GM19238 (cell line): ENCODE data around the gene CGNL1.

Experiments
- DNase-seq: peaks from one replicate; pipeline ENCODE4 v3.0.0; 2011; ENCODE audit warnings: low spot score; ENCODE audit not compliant: insufficient read length

CGNL1 gene

GRCh38 chr15:57545995-57546394 is 169.7 kb downstream of the CGNL1 start:
- no peak for DNase-seq

GRCh38 chr15:57547243-57547755 is 171.0 kb downstream of the CGNL1 start:
- DNase-seq = no peak

- DNase-seq = no peak
These were observed 172.0 kb downstream of the CGNL1 start for GRCh38 chr15:57548351-57548750.

GRCh38 chr15:57548835-57549234 is 172.5 kb downstream of the CGNL1 start:
- no peak for DNase-seq

GRCh38 chr15:57549935-57550334 is 173.6 kb downstream of the CGNL1 start:
- DNase-seq = no peak

GRCh38 chr15:57550640-57551039 is 174.3 kb downstream of the CGNL1 start:
- DNase-seq = no peak

- no peak for DNase-seq
These were observed 175.7 kb downstream of the CGNL1 start for GRCh38 chr15:57551715-57552677.

- no peak for DNase-seq
These were observed 176.5 kb downstream of the CGNL1 start for GRCh38 chr15:57552678-57553334.

- no peak for DNase-seq
These were observed 177.2 kb downstream of the CGNL1 start for GRCh38 chr15:57553526-57553925.

- DNase-seq = no peak
These were observed 177.9 kb downstream of the CGNL1 start for GRCh38 chr15:57554063-57554811.

- DNase-seq = no peak
These were observed 178.5 kb downstream of the CGNL1 start for GRCh38 chr15:57554812-57555179.

GRCh38 chr15:57555270-57555669 is 179.0 kb downstream of the CGNL1 start:
- no peak for DNase-seq

- no peak for DNase-seq
These were observed 179.7 kb downstream of the CGNL1 start for GRCh38 chr15:57556040-57556439.

GRCh38 chr15:57557267-57557666 is 181.0 kb downstream of the CGNL1 start:
- no peak for DNase-seq

GRCh38 chr15:57557810-57558209 is 181.5 kb downstream of the CGNL1 start:
- DNase-seq = no peak

GRCh38 chr15:57559875-57560274 is 183.6 kb downstream of the CGNL1 start:
- DNase-seq = peak; percentile 21

GRCh38 chr15:57561041-57561711 is 184.9 kb downstream of the CGNL1 start:
- peak; percentile 62 for DNase-seq

GRCh38 chr15:57562196-57562769 is 186.0 kb downstream of the CGNL1 start:
- no peak for DNase-seq

- DNase-seq = no peak
These were observed 187.1 kb downstream of the CGNL1 start for GRCh38 chr15:57563416-57563815.

GRCh38 chr15:57565311-57565710 is 189.0 kb downstream of the CGNL1 start:
- DNase-seq = no peak

GRCh38 chr15:57566834-57567233 is 190.5 kb downstream of the CGNL1 start:
- no peak for DNase-seq
